SKM-1 (cell line): ENCODE data around the gene SS18L1.

Source experiments
- DNase-seq: peaks from one replicate; lab custom pipeline; 2025; ENCODE audit not compliant: unreplicated experiment; lab: John Stamatoyannopoulos, UW

Gene SS18L1

DNA sequence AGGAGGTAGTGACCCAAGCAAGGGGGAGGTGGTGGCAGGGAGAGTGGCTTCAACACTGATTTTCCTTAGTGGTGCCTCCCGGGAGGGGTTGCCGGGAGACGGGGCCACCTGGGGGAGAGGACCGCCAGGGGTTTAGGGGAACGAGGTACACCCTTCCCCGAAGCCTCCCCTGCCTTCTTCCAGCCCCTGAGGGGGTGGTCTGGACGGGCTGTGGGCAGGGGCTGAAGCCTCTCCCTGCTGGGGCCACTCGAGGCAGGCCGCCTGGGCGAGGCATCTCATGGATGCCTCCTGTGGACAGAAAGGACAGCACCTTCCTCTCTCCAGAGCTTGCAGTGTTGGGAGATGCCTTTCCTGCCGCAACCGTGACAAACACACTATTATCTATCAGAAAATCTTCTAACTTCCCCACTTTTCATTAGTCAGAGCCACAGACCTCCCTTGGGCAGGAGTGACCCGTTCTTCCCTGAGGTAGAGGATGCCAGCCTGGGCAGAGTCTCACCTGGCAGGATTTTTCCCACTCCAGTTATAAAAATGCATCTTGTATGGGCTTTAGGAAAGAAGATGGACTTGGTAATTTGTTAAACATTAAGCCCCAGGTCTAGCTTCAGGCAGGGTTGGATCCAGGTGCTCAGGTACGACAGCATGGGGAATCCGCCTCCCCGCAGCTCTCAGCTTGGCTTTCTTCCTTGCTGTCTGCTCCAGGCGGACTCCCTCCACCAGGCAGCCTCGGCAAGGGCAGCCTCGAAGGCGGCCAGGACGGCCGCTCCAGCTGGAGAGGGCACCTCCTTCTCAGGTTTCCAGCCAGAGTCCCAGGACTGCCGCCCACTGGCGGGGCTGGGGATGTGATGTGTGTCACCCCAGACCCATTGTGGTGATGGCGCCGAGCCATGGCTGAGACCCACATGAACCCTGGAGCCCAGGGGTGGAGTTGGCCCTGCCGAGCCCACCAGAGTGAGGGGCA lies 65.5 kb downstream of the SS18L1 start:
- DNase-seq: no peak

DNA sequence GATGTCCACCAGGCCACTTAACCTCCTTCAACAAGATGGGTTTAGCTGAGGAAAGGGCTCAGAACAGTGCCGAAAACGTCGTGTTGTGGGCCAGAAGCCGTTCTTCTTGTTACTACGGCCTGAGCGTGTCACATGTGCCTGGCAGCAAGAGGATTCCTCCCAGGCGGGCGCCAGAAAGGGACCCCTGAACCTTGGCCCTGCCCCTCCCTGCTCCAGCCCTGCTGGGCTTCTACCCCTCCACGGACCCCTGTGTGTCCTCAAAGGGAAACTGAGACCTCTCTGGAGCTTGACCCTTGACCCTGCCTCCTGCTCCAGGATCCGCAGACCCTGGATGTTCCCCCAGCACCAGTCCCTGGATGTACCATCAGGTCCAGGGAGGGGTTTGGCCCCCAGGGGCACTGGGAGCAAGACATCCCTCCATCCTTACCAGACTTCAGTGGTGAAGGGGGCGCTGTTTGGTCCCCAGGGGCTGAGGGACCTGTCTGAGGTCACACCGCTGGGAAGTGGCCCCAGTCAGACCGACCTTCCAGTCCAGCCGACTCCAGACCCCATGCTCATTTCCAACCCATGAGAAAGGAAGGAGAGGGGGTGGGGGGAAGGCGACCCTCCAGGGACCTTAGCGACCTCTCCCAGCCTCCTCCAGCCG lies 66.4 kb downstream of the SS18L1 start:
- no peak for DNase-seq

DNA sequence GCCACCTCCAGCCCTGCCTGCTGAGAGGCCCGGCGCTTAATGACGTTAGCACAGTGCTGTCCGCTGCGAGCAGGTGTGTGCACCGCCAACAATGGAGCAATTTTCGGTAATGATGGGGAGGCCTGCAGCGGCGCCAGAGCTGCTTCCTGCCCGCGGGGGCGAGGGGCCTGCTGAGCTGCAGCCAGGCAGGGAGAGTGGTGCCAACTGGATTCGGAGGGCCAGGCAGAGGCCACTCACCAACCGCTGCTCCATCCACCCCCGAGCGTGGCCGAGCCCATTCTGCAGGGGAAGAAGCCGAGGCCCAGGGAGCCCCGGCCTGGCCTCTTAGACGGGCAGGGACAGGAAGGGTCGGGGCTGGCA lies 66.9 kb downstream of the SS18L1 start:
- DNase-seq: no peak

GRCh38 chr20:62211216-62211615 lies 67.6 kb downstream of the SS18L1 start:
- no peak for DNase-seq

DNA sequence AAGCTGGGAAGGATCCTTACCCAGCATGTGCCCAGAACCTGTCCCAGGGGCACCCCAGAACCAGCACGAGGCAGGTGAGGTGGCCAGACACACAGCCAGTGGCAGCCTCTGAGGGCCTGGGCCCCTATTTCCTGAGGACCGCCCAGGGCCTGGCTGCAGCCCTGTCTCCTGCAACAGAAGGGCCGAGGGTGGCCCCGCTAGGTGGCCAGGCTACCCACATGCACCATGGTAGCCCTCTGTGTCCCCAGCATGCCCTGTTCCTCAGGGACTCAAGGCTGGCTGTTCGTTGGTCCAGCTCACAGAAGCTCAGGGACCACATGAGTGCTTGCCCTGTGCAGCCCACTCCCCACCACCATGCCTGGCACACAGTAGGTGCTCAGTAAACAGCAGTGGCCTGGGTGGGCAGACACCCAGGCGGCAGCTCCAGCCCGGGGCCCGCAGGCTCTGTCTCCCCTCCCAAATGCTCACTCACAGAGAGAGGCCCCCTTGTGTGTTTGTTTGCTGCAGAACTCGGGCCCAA lies 68.3 kb downstream of the SS18L1 start:
- no peak for DNase-seq

DNA sequence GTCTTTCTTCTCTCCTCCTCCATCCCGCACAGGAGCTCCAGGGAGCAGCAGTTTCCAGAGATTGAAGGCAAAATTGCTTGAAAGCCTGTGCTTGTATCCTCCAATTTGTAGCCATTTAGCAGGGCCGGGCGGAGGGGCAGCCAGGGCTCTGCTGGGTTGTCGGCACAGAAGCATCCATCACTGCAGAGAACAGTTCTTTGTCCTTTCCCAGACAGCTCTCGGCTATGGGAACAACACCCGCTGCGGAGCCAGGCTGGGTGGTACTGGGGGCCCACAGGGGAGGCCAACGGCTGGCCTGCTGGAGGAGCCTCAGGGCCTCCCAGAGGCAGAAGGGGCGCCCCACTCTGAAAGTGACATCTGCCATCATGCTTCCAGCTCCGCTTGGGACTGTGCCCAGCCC lies 68.7 kb downstream of the SS18L1 start:
- no peak for DNase-seq

DNA sequence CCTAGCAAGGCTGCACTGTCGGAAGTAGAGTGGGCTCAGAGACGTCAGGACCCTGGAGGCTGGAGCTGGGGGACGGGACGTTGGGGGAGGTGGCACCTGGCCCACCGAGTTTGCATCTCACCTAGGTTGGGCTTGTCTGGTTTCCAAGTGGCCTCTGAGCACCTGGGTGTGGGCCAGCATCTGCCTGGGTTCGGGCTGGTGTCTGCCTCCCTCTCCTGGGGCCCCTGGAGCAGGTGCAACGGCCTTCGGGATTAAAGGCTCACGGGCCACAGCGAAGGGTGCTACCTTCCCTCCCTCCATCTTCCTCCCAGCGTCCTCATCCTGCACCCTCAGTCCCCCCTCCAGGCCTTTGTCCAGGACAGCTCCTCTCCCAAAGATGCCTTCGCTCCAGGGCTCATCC lies 70.5 kb downstream of the SS18L1 start:
- DNase-seq: no peak

DNA sequence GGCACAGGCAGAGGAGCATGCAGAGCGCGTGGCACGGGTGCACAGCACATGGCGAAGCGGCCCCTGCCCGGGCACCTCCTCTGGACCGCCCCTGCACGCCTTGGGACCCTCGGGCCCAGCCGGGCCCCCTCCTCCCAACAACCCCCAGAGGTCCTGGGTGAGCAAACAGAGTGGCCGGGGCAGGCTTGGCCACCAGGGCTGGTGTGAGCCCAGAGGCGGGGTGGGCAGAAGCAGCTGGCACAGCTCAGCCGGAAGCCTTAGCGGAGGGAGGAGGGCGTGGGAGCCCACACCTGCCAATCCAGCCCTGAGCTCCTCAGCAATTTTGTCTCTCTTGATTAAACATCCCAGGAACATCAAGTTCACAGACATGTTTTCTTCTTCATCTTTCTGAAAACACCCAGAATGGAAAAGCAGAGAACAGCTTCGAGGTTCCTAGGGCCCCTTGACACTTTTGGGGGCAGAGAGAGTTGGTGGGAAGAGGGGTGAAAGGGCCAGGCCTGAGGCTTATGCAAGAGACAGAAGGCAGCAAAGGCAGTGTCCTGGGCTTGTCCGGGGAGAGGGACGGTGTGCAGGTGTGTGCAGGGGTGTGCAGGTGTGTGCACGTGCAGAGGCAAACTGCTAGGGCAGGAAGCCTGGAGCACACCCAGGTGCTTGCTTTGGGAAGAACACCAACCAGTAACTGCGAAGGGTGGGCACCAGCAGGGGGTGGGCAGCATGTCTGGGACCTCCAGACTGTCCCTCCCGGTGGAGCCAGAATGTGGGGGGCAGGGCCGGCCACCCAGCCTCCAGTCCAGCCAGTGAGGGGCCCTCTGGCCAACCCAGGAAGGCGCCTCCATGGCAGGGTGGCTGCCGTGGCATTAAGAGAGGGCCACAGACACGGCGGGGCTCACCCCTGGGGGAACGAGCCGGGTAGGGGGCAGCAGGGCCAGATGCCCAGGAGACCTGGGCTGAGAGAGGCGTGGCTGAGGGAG lies 71.7 kb downstream of the SS18L1 start:
- no peak for DNase-seq

- no peak for DNase-seq
Observed at GRCh38 chr20:62215991-62216635, 72.5 kb downstream of the SS18L1 start.

- no peak for DNase-seq
Observed at GRCh38 chr20:62216636-62217566, 73.3 kb downstream of the SS18L1 start.

GRCh38 chr20:62217913-62218773 lies 74.6 kb downstream of the SS18L1 start:
- DNase-seq: no peak

DNA sequence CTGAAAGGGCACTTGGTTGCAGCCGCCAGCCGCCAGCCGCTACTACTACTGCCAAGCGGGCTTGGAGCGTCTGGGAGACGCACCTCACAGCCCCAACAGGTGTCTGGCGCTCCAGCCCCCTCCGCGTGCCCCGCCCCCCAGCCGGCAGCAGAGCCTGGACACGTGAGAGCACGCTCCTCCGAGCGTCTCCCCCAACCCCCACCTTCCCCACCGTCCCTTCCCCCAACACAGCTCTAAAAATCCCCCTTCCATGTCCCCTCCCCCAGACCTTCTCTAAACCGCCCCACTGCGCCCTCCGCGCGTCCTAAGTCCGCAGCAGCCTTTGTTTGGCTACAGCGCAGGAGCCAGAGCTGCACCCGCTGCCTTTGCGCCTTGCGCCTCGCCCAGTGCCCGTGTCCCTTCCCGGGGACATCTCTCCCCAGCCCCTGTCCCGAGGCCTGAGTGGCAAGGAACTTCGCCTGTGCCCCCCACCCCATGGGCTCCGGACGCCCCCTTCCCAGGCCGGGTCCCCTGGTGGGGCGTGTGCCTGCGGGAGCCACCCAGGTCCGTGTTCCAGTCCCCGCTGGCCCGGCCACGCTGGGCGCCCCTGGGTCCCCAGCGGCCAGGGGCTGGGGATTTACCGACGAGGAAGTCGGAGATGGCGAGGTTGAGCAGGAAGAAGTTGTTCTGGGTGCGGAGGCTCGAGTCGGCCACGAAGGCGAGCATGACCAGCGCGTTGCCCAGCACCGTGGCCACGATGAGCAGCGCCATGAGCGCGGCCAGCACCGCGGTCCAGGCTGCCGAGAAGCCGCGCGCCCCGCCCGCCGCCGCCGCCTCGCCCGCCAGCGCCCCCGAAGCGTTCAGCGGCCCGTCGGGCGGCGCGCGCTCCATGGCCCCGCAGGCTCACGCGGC lies 75.8 kb downstream of the SS18L1 start:
- DNase-seq: no peak

DNA sequence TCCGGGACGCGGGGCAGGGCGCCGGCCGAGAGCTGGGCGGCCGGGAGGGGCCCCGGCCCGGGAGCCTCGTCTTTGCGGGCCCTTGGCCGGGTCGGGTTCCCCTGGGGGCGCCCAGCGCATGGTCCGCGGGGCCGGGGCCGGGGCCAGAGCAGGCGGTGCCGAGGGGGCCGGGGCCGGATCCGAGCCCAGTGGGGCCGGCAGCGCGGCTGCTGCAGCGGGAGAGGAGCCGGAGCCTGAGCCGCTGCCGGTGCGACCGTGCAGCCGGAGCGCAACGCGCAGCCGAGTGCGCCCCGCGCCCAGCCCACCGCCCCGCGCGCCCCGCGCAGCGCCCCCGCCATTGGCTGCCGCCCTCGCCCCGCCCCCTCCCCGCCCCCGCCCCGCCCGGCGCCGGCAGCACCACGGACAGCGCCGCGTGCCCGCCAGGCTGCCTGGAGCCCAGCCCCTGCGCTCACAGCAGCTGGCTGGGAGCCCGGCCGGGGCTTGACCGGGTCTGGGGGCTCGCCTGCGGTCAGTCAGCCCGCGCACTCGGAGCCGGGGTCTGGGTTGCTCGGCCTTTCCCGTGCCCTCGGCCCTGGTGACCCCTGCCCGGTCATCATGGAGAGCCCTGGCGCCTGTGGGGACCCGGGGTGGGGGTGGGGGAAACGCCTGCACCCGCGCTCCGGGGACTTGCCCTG lies 76.6 kb downstream of the SS18L1 start, which contains the start of gene HRH3:
Gene HRH3, minus strand, starts transcription at position 287 of the 674 bp plus-strand sequence. CDS start 308 bp downstream, outside the sequence.
- DNase-seq: no peak

- DNase-seq: no peak
Observed at GRCh38 chr20:62220666-62221568, 77.3 kb downstream of the SS18L1 start.

GRCh38 chr20:62222266-62222850 lies 78.8 kb downstream of the SS18L1 start:
- DNase-seq: no peak
